SJCRH30 (cell line): Measurements from ENCODE around the gene CFAP210. TPM values are rescaled to one million over a fixed set of nuclear protein-coding genes. Genes with fewer than 3 reads are reported as not detected.

Experiments used
- DNase-seq, 2 experiments: peaks; one replicate each; pipeline ENCODE4 v3.0.0-alpha.2; 2015 to 2020
- H3K27ac ChIP-seq: fragments of 250-450 bp; sonication (Bioruptor Pico); 2 replicates; pipeline ENCODE4 v1.5.1; 2020; ENCODE audit warnings: mild to moderate bottlenecking, moderate library complexity
- H3K27me3 ChIP-seq: fragments of 250-450 bp; sonication (Bioruptor Pico); 2 replicates; pipeline ENCODE4 v1.5.1; 2020; ENCODE audit warnings: mild to moderate bottlenecking, moderate library complexity
- H3K36me3 ChIP-seq: fragments of 250-450 bp; sonication (Bioruptor Pico); 2 replicates; pipeline ENCODE4 v1.5.1; 2020; ENCODE audit warnings: mild to moderate bottlenecking, moderate library complexity
- H3K4me1 ChIP-seq: fragments of 250-450 bp; sonication (Bioruptor Pico); 2 replicates; pipeline ENCODE4 v1.5.1; 2020; ENCODE audit warnings: mild to moderate bottlenecking, moderate library complexity
- H3K4me3 ChIP-seq: fragments of 250-450 bp; sonication (Bioruptor Pico); 2 replicates; pipeline ENCODE4 v1.5.1; 2020; ENCODE audit warnings: mild to moderate bottlenecking, moderate library complexity
- H3K9me3 ChIP-seq: fragments of 250-450 bp; sonication (Bioruptor Pico); replicated peaks from 2 replicates; pipeline ENCODE4 v1.5.1; 2020; ENCODE audit warnings: mild to moderate bottlenecking, moderate library complexity
- total RNA-seq: library from RNA; depleted of rRNA; stranded (reverse); fragments of >200 nt; shearing (Covaris generic); gene quantifications from 2 replicates; pipeline ENCODE4 v1.2.3, GENCODE V29; 2014; rRNA removed

The CFAP210 gene
- not detected in 2 replicates for total RNA-seq

- Histone ChIP-seq H3K36me3 (0 out of 2 replicates have a peak, but pooled peaks cover 2% of the 10 kb centered on the region), H3K4me3 (peak within 1 kb of the TSS; percentile 86), H3K27me3 (no peaks in the 10 kb centered on the region), H3K27ac (peak within 1 kb of the TSS; percentile 67), H3K4me1 (no peaks in the 10 kb centered on the region; the same call in 1 of the 2 replicates), H3K9me3 (no peaks in the 10 kb centered on the region; the same call in 1 of the 2 replicates)
- DNase-seq, result peak; percentile 96
Measured at GRCh38 chr2:169694113-169694893, at the start of gene CFAP210, which contains the start of gene PHOSPHO2. Gene CFAP210 (minus strand): TSS chr2:169694405. CDS start chr2:169694327, 78 bp downstream. Gene PHOSPHO2 (plus strand): TSS chr2:169694469. CDS start chr2:169700972, 6,503 bp downstream.

- Histone ChIP-seq H3K27ac (no peak overlapping the region), H3K36me3 (peaks cover 44% of the 10 kb centered on the region), H3K4me3 (no peak overlapping the region), H3K27me3 (no peaks in the 10 kb centered on the region), H3K4me1 (no peaks in the 10 kb centered on the region), H3K9me3 (no peaks in the 10 kb centered on the region)
- no peak for DNase-seq
Measured at GRCh38 chr2:169743549-169743948, 49.3 kb upstream of the CFAP210 start.

- H3K4me3 ChIP-seq, result no peak overlapping the region
- no peak overlapping the region for H3K27ac ChIP-seq
- no peaks in the 10 kb centered on the region for H3K9me3 ChIP-seq
- no peak for DNase-seq
- H3K36me3 ChIP-seq, result peaks cover 49% of the 10 kb centered on the region
- no peaks in the 10 kb centered on the region for H3K27me3 ChIP-seq
- no peaks in the 10 kb centered on the region for H3K4me1 ChIP-seq
Measured at GRCh38 chr2:169739351-169739750, 45.1 kb upstream of the CFAP210 start.

GRCh38 chr2:169738566-169739229 is 44.5 kb upstream of the CFAP210 start:
- Histone ChIP-seq H3K4me3 (no peak overlapping the region), H3K27ac (no peak overlapping the region), H3K4me1 (no peaks in the 10 kb centered on the region), H3K36me3 (peaks cover 43% of the 10 kb centered on the region), H3K27me3 (no peaks in the 10 kb centered on the region), H3K9me3 (no peaks in the 10 kb centered on the region)
- DNase-seq, result no peak

GRCh38 chr2:169736902-169737301 is 42.7 kb upstream of the CFAP210 start:
- no peak for DNase-seq
- Histone ChIP-seq H3K9me3 (no peaks in the 10 kb centered on the region), H3K4me3 (no peak overlapping the region), H3K4me1 (no peaks in the 10 kb centered on the region), H3K36me3 (peaks cover 25% of the 10 kb centered on the region), H3K27me3 (no peaks in the 10 kb centered on the region), H3K27ac (no peak overlapping the region)

GRCh38 chr2:169735623-169736022 is 41.4 kb upstream of the CFAP210 start:
- no peak for DNase-seq
- Histone ChIP-seq H3K27ac (no peak overlapping the region), H3K4me1 (no peaks in the 10 kb centered on the region), H3K9me3 (no peaks in the 10 kb centered on the region), H3K36me3 (peaks cover 16% of the 10 kb centered on the region), H3K27me3 (no peaks in the 10 kb centered on the region), H3K4me3 (no peak overlapping the region)

- peaks cover under 1% of the 10 kb centered on the region; the same call in 1 of the 2 replicates for H3K4me1 ChIP-seq
- no peaks in the 10 kb centered on the region for H3K27me3 ChIP-seq
- no peaks in the 10 kb centered on the region for H3K9me3 ChIP-seq
- peaks cover 13% of the 10 kb centered on the region; the same call in 1 of the 2 replicates for H3K36me3 ChIP-seq
- H3K27ac ChIP-seq, result peak overlapping the region; percentile 46; the same call in 1 of the 2 replicates
- peak; percentile 19 to 47 for DNase-seq
- H3K4me3 ChIP-seq, result peak overlapping the region; percentile 76
Measured at GRCh38 chr2:169734169-169734847, 40.1 kb upstream of the CFAP210 start.

- Histone ChIP-seq H3K27ac (no peak overlapping the region), H3K4me3 (peak overlapping the region; percentile 76)
Measured at GRCh38 chr2:169732583-169733358, 38.6 kb upstream of the CFAP210 start.

GRCh38 chr2:169732075-169732474 is 37.9 kb upstream of the CFAP210 start:
- DNase-seq, result no peak
- H3K9me3 ChIP-seq, result no peaks in the 10 kb centered on the region
- no peaks in the 10 kb centered on the region for H3K27me3 ChIP-seq
- no peak overlapping the region for H3K27ac ChIP-seq
- peaks cover 1% of the 10 kb centered on the region; the same call in 1 of the 2 replicates for H3K36me3 ChIP-seq
- H3K4me1 ChIP-seq, result peaks cover 3% of the 10 kb centered on the region; the same call in 1 of the 2 replicates
- H3K4me3 ChIP-seq, result no peak overlapping the region

More at GRCh38 chr2:169732583-169733358, 38.6 kb upstream of the CFAP210 start:
- H3K36me3 ChIP-seq, result peaks cover 5% of the 10 kb centered on the region; the same call in 1 of the 2 replicates
- H3K27me3 ChIP-seq, result no peaks in the 10 kb centered on the region
- H3K4me1 ChIP-seq, result peaks cover 3% of the 10 kb centered on the region; the same call in 1 of the 2 replicates
- DNase-seq, result peak in 1 of 2 experiments; percentile 29
- H3K9me3 ChIP-seq, result no peaks in the 10 kb centered on the region

- H3K9me3 ChIP-seq, result no peaks in the 10 kb centered on the region
- H3K4me3 ChIP-seq, result no peak overlapping the region
- no peak for DNase-seq
- peaks cover 3% of the 10 kb centered on the region; the same call in 1 of the 2 replicates for H3K4me1 ChIP-seq
- H3K36me3 ChIP-seq, result no peaks in the 10 kb centered on the region
- H3K27ac ChIP-seq, result no peak overlapping the region
- H3K27me3 ChIP-seq, result no peaks in the 10 kb centered on the region
Measured at GRCh38 chr2:169729274-169729605, 35.0 kb upstream of the CFAP210 start.

- Histone ChIP-seq H3K27ac (no peak overlapping the region), H3K9me3 (no peaks in the 10 kb centered on the region), H3K27me3 (no peaks in the 10 kb centered on the region), H3K4me3 (no peak overlapping the region), H3K36me3 (no peaks in the 10 kb centered on the region), H3K4me1 (peaks cover 3% of the 10 kb centered on the region; the same call in 1 of the 2 replicates)
- peak in 1 of 2 experiments; percentile 17 for DNase-seq
Measured at GRCh38 chr2:169727065-169727464, 32.9 kb upstream of the CFAP210 start.

- Histone ChIP-seq H3K36me3 (no peaks in the 10 kb centered on the region), H3K4me3 (no peak overlapping the region), H3K27me3 (no peaks in the 10 kb centered on the region), H3K4me1 (peaks cover 4% of the 10 kb centered on the region), H3K9me3 (no peaks in the 10 kb centered on the region), H3K27ac (no peak overlapping the region)
- DNase-seq, result no peak
Measured at GRCh38 chr2:169721016-169721415, 26.8 kb upstream of the CFAP210 start.

- H3K36me3 ChIP-seq, result no peaks in the 10 kb centered on the region
- H3K27me3 ChIP-seq, result no peaks in the 10 kb centered on the region
- no peak overlapping the region for H3K4me3 ChIP-seq
- no peak overlapping the region for H3K27ac ChIP-seq
- DNase-seq, result no peak
- H3K9me3 ChIP-seq, result no peaks in the 10 kb centered on the region
- peaks cover 4% of the 10 kb centered on the region for H3K4me1 ChIP-seq
Measured at GRCh38 chr2:169718930-169719504, 24.8 kb upstream of the CFAP210 start.

GRCh38 chr2:169717691-169718063 is 23.5 kb upstream of the CFAP210 start:
- Histone ChIP-seq H3K4me1 (peaks cover 4% of the 10 kb centered on the region), H3K4me3 (no peak overlapping the region), H3K27ac (no peak overlapping the region), H3K36me3 (no peaks in the 10 kb centered on the region), H3K27me3 (no peaks in the 10 kb centered on the region), H3K9me3 (no peaks in the 10 kb centered on the region)
- DNase-seq, result no peak
